Choroid plexus epithelial cell (primary cell): Measurements from ENCODE around the gene SLC39A3.

Experiments
- DNase-seq: peaks from one replicate; pipeline ENCODE4 v3.0.0-alpha.2; 2010; ENCODE audit warnings: low read depth
- H3K4me3 ChIP-seq: 2 replicates; pipeline ENCODE4 v1.5.1; 2011; ENCODE audit warnings: low read depth, mild to moderate bottlenecking, control low read depth, low read length, moderate library complexity
- TF ChIP-seq, protein P1 (sequence below): conservative IDR thresholded peaks from 2 replicates; pipeline ENCODE4 v1.5.1; 2011; ENCODE audit warnings: low read depth, mild to moderate bottlenecking, control low read depth, inconsistent platforms, low read length, moderate library complexity

SLC39A3 gene, protein sequence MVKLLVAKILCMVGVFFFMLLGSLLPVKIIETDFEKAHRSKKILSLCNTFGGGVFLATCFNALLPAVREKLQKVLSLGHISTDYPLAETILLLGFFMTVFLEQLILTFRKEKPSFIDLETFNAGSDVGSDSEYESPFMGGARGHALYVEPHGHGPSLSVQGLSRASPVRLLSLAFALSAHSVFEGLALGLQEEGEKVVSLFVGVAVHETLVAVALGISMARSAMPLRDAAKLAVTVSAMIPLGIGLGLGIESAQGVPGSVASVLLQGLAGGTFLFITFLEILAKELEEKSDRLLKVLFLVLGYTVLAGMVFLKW

DNA sequence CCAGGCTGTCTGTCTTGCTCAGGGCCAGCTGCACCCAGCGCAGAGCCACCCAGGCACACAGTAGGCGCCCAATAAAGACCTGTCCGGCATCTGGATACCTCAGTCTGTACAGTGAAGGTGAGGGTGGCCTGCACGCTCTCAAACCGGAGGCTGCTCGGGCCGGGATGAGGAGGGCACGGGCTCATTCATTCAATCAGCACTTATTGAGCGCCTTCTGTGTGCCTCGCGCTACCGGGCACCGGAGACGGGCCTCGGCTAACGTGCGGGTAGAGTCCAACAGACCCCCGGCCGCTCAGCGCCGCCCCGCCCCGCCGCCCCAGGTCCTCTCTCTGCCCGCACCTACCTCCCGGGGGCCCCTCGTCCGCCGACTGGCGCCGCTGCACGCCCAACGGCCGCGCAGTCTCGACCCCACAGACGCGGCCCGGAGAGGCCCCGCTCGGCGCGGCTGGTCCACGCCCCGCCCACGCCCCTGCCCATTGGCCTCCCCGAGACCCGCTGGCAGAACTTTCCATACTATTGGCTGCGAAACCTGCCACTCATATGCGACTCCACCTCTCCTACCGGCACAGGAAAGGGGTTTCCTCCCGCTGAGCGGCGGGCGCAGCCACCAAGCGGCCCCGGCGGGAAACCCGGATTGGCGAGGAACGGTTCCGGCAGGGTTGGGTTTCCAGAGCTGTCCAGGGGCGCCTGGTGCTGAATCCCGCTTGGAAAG is at the start of gene SLC39A3:
Gene SLC39A3, minus strand, starts transcription at position 416 of the 712 bp plus-strand sequence. CDS start 2,760 bp downstream, outside the sequence.
- DNase-seq, result peak; percentile 99
- peak within 1 kb of the TSS; percentile 72 for H3K4me3 ChIP-seq
- TF ChIP-seq, protein P1, sequence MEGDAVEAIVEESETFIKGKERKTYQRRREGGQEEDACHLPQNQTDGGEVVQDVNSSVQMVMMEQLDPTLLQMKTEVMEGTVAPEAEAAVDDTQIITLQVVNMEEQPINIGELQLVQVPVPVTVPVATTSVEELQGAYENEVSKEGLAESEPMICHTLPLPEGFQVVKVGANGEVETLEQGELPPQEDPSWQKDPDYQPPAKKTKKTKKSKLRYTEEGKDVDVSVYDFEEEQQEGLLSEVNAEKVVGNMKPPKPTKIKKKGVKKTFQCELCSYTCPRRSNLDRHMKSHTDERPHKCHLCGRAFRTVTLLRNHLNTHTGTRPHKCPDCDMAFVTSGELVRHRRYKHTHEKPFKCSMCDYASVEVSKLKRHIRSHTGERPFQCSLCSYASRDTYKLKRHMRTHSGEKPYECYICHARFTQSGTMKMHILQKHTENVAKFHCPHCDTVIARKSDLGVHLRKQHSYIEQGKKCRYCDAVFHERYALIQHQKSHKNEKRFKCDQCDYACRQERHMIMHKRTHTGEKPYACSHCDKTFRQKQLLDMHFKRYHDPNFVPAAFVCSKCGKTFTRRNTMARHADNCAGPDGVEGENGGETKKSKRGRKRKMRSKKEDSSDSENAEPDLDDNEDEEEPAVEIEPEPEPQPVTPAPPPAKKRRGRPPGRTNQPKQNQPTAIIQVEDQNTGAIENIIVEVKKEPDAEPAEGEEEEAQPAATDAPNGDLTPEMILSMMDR, result peak; percentile 33

DNA sequence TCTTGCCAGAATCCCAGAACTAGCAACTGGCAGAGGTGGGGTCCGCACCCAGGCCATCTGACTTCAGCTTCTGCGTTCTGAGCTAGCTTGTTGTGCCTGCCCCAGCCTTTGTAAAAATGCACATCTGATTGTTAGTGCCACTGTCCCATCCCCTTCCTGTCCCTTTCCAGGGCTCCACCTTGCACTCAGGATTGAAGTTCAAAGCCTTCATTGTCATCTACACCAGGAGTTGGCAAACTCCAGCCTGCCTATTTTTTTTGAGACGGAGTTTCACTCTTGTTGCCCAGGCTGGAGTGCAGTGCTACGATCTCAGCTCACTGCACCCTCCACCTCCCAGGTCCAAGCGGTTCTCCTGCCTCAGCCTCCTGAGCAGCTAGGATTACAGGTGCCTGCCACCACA is 48.4 kb upstream of the SLC39A3 start:
- no peak for DNase-seq
- TF ChIP-seq, protein P1, result no peak
- H3K4me3 ChIP-seq, result no peak overlapping the region

DNA sequence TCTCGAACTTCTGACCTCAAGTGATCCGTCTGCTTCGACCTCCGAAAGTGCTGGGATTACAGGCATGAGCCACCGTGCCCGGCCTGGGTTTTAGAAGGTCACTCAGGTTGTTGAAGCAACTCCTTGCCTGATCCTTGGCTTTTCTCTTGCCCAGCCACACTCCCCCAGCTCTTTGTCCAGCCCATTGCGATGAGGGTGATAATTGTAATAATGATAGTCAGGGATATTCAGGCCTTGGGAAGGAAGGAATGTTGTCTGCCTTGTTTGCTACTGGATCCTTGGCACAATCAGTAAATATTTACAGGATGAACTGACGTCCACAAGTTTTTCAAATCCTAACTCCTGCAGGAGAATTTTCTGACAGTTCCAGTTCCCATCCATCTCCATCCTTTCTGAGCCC is 47.3 kb upstream of the SLC39A3 start:
- no peak for DNase-seq
- TF ChIP-seq, protein P1, result no peak
- H3K4me3 ChIP-seq, result no peak overlapping the region

DNA sequence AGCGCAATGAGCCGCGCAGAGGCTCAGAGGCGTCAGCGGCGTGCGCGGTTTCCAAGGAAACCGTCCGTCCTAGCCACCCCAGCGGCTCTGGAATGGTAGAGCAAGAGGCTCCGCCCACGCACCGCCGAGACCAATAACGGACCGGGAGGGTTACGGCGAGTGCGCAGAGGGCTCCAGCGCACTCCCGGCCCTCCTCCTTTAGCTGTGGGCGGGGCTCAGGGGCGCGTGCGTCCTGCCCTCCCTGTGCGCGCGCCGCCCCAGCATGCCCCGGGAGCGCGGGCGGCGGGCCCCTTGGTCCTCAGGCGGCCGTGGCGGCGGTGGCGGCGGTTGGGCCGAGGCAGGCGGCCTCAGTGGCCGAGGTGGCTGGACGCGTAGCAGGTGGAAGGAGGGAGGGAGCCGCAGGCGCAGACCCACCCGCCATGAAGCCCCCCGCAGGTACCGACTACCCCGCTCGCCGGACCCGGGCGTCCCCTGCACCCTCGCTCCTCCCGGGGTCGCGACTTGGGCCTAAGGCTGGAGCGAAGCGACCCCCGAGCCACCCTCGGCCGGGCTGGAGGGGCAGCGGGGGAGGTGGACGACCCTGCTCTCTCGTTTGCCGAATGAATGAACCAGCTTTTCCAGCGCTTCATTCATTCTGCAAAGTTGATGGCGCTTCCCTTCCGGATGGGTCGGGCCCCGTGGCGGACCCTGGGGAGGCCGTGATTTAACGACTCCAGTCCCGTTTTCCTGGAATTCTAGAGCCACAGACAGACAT is 45.6 kb upstream of the SLC39A3 start, which contains the start of gene THOP1:
Gene THOP1, plus strand, starts transcription at position 260 of the 754 bp plus-strand sequence. Its CDS starts 160 bp downstream, at position 420.
- peak within 1 kb of the TSS; percentile 95 for H3K4me3 ChIP-seq
- peak; percentile 99 for DNase-seq
- TF ChIP-seq, protein P1, result no peak

DNA sequence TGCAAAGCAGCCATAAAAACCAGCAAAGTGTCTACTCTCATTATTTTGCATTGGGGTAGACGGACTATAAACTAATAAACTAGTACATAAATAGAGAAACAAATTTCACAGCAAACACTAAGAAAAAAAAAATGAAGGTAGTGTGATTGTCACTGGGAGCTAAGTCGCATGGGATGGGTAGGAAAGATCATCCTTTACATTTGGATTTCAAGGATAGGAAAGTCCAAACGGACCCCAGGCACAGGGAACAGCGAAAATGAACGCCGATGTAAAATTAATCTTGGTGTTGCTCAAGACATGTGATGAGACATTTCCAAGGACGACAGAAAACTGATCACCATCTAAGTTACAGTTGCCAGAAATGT is 43.9 kb upstream of the SLC39A3 start:
- DNase-seq, result no peak
- H3K4me3 ChIP-seq, result peak overlapping the region; percentile 46
- TF ChIP-seq, protein P1, result no peak

DNA sequence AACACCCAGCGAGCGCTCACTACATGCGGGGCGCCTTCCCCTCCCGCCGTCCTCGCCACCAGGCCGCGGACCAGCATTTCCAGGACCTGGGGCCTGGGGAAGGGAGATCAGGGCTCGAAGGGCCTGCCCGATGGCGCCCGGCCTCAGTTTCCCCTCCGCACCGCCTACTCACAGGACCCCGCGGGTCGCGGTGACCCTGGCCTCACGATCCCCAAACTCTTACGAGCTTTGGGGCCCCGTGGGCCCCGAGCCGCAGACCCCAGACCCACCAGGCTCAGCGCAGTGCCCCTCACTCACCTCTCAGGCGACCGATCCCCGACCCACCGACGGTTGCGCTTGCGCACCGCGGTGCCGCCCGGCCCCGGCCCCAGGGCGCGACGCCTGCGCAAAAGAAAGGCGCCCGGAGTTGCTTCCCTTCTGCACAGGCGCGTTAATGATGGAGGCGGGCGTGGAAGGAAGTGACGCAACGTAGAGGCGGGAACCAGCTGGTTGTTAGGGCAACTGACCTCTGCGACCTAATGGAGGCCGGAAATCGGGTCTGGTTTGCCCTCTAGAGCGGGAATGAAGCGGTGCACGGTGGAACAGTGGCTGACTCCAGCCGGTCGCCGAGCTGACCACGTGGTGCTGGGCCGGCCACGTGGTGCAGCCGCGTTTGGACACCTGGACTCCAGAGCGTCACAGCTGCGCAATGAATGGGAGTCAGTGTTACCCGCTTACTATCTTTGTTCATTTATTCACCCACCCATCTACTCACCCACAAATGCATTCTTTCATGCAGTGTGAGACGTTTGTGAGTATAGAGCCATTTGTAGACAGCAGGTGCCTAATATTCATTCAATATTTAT is 43.3 kb upstream of the SLC39A3 start, which contains the start of gene SGTA:
Gene SGTA, minus strand, starts transcription at position 338 of the 845 bp plus-strand sequence. CDS start 14,205 bp downstream, outside the sequence.
- H3K4me3 ChIP-seq, result peak within 1 kb of the TSS; percentile 100
- DNase-seq, result peak; percentile 100
- TF ChIP-seq, protein P1, result peak; percentile 53
